Muscle of leg (tissue), 11 donors: ENCODE data around the gene OLFML2B. TPM values are rescaled to one million over a fixed set of nuclear protein-coding genes. Genes with fewer than 3 reads are reported as not detected.

Source experiments
- DNase-seq: peaks from one replicate; pipeline ENCODE4 v3.0.0; 2013
- H3K27ac ChIP-seq: one replicate; pipeline ENCODE4 v1.5.1; 2013; ENCODE audit warnings: mild to moderate bottlenecking, low read length, control low read depth
- H3K27me3 ChIP-seq: one replicate; pipeline ENCODE4 v1.6.1; 2013; ENCODE audit warnings: low read length; ENCODE audit not compliant: control insufficient read depth, insufficient read depth
- H3K36me3 ChIP-seq: one replicate; pipeline ENCODE4 v1.6.1; 2013; ENCODE audit warnings: low read length; ENCODE audit not compliant: control insufficient read depth, insufficient read depth
- H3K4me1 ChIP-seq: one replicate; pipeline ENCODE4 v1.6.1; 2013; ENCODE audit warnings: low read length; ENCODE audit not compliant: control insufficient read depth, insufficient read depth
- H3K4me3 ChIP-seq: one replicate; pipeline ENCODE4 v1.5.1; 2013; ENCODE audit warnings: low read length, control low read depth
- H3K9me3 ChIP-seq: replicated peaks from 2 replicates; pipeline ENCODE4 v1.6.1; 2013; ENCODE audit warnings: low read depth, low read length; ENCODE audit not compliant: control insufficient read depth
- WGBS: methylation state at CpG from one replicate; pipeline ENCODE4 v1.1.5; 2013; ENCODE audit warnings: missing lambda C conversion rate; ENCODE audit not compliant: insufficient coverage; 5-methylcytosine and 5-hydroxymethylcytosine counted together
- polyA plus RNA-seq, 8 donors: library from polyadenylated mRNA; unstranded; fragments of 120-200 nt; gene quantifications; one replicate each; pipeline versions ENCODE4 v1.2.1 to v1.2.3, GENCODE V29; 2013; ENCODE audit warnings: inconsistent platforms in 1 of 8, low replicate concordance in 1 of 8; ENCODE audit not compliant: insufficient read length in 8 of 8, insufficient read depth in 1 of 8
- total RNA-seq: library from RNA; stranded (reverse); fragments of 120-200 nt; gene quantifications from one replicate; pipeline ENCODE4 v1.2.4, GENCODE V29; 2013

OLFML2B gene
- total and polyA plus RNA-seq, 9 donors = 78.4 to 212 (median 115) TPM

GRCh38 chr1:161986328-161986727 lies 37.3 kb downstream of the OLFML2B start:
- H3K4me1 ChIP-seq = peaks cover 49% of the 10 kb centered on the region
- peak; percentile 92 for DNase-seq
- peaks cover 59% of the 10 kb centered on the region for H3K36me3 ChIP-seq
- peak overlapping the region; percentile 39 for H3K27ac ChIP-seq
- peaks cover 6% of the 10 kb centered on the region for H3K9me3 ChIP-seq
- WGBS = 27% methylated on average over 1 of the region's 4 CpGs
- H3K4me3 ChIP-seq = no peak overlapping the region
- H3K27me3 ChIP-seq = no peaks in the 10 kb centered on the region

GRCh38 chr1:161985301-161985822 lies 38.3 kb downstream of the OLFML2B start:
- WGBS = 74% methylated on average over 3 of the region's 5 CpGs

GRCh38 chr1:161983725-161984124 lies 39.9 kb downstream of the OLFML2B start:
- no peak overlapping the region for H3K4me3 ChIP-seq
- DNase-seq = no peak
- H3K4me1 ChIP-seq = peaks cover 48% of the 10 kb centered on the region
- H3K36me3 ChIP-seq = peaks cover 50% of the 10 kb centered on the region
- H3K27ac ChIP-seq = no peak overlapping the region
- H3K9me3 ChIP-seq = peaks cover 6% of the 10 kb centered on the region
- WGBS = 95% methylated on average over 22 of the region's 22 CpGs
- H3K27me3 ChIP-seq = no peaks in the 10 kb centered on the region

More at GRCh38 chr1:161985301-161985822, 38.3 kb downstream of the OLFML2B start:
- H3K4me1 ChIP-seq = peaks cover 56% of the 10 kb centered on the region
- H3K4me3 ChIP-seq = no peak overlapping the region
- H3K36me3 ChIP-seq = peaks cover 60% of the 10 kb centered on the region
- peaks cover 6% of the 10 kb centered on the region for H3K9me3 ChIP-seq
- no peak for DNase-seq
- H3K27ac ChIP-seq = no peak overlapping the region
- no peaks in the 10 kb centered on the region for H3K27me3 ChIP-seq

- Histone ChIP-seq H3K4me1 (peaks cover 46% of the 10 kb centered on the region), H3K4me3 (no peak overlapping the region), H3K36me3 (peaks cover 46% of the 10 kb centered on the region), H3K27me3 (no peaks in the 10 kb centered on the region), H3K27ac (no peak overlapping the region), H3K9me3 (peaks cover 6% of the 10 kb centered on the region)
- DNase-seq = peak; percentile 54
- WGBS = no CpG with 5 or more reads among the region's 9 CpGs
These were observed 40.8 kb downstream of the OLFML2B start for GRCh38 chr1:161982917-161983316.

- Histone ChIP-seq H3K4me3 (no peak overlapping the region), H3K27me3 (no peaks in the 10 kb centered on the region), H3K9me3 (peaks cover 1% of the 10 kb centered on the region), H3K4me1 (peaks cover 42% of the 10 kb centered on the region), H3K36me3 (peaks cover 42% of the 10 kb centered on the region), H3K27ac (no peak overlapping the region)
- WGBS = 32% methylated on average over 4 of the region's 5 CpGs
- DNase-seq = peak; percentile 35
These were observed 41.2 kb downstream of the OLFML2B start for GRCh38 chr1:161982507-161982895.

- WGBS = 50% methylated on average over 2 of the region's 11 CpGs
These were observed 41.7 kb downstream of the OLFML2B start for GRCh38 chr1:161981735-161982506.

GRCh38 chr1:161981126-161981525 lies 42.5 kb downstream of the OLFML2B start:
- Histone ChIP-seq H3K36me3 (peaks cover 38% of the 10 kb centered on the region), H3K4me3 (no peak overlapping the region), H3K27me3 (no peaks in the 10 kb centered on the region), H3K9me3 (no peaks in the 10 kb centered on the region), H3K4me1 (peaks cover 29% of the 10 kb centered on the region), H3K27ac (no peak overlapping the region)
- no peak for DNase-seq
- 86% methylated on average over 8 of the region's 8 CpGs for WGBS

More at GRCh38 chr1:161981735-161982506, 41.7 kb downstream of the OLFML2B start:
- H3K27ac ChIP-seq = no peak overlapping the region
- H3K9me3 ChIP-seq = no peaks in the 10 kb centered on the region
- DNase-seq = peak; percentile 40
- peaks cover 38% of the 10 kb centered on the region for H3K36me3 ChIP-seq
- H3K4me3 ChIP-seq = no peak overlapping the region
- H3K27me3 ChIP-seq = no peaks in the 10 kb centered on the region
- H3K4me1 ChIP-seq = peaks cover 37% of the 10 kb centered on the region

- H3K9me3 ChIP-seq = no peaks in the 10 kb centered on the region
- peaks cover 16% of the 10 kb centered on the region for H3K36me3 ChIP-seq
- DNase-seq = no peak
- 92% methylated on average over 27 of the region's 31 CpGs for WGBS
- peaks cover 33% of the 10 kb centered on the region for H3K4me1 ChIP-seq
- H3K4me3 ChIP-seq = no peak overlapping the region
- no peaks in the 10 kb centered on the region for H3K27me3 ChIP-seq
- H3K27ac ChIP-seq = no peak overlapping the region
These were observed 45.5 kb downstream of the OLFML2B start for GRCh38 chr1:161978011-161978790.

- peak; percentile 86 for DNase-seq
- H3K27ac ChIP-seq = peak overlapping the region; percentile 78
- 27% methylated on average over 4 of the region's 9 CpGs for WGBS
These were observed 49.5 kb downstream of the OLFML2B start for GRCh38 chr1:161973924-161974845.

More at GRCh38 chr1:161973924-161974845, 49.5 kb downstream of the OLFML2B start:
- H3K4me3 ChIP-seq = no peak overlapping the region
- no peaks in the 10 kb centered on the region for H3K36me3 ChIP-seq
- peaks cover 51% of the 10 kb centered on the region for H3K4me1 ChIP-seq
- H3K27me3 ChIP-seq = no peaks in the 10 kb centered on the region
- H3K9me3 ChIP-seq = no peaks in the 10 kb centered on the region
